CD4-positive, alpha-beta memory T cell (primary cell): ENCODE data around the gene PLGRKT. TPM values are rescaled to one million over a fixed set of nuclear protein-coding genes. Genes with fewer than 3 reads are reported as not detected.

ENCODE experiments used
- CTCF ChIA-PET: fragments of 350-600 bp; sonication (Branson Sonifier 250); formaldehyde crosslinking; loops from one replicate; lab custom pipeline; 2021; ENCODE audit warnings: inconsistent platforms; ENCODE audit not compliant: partially characterized antibody; lab: Charles Lee
- POLR2A ChIA-PET: fragments of 350-600 bp; sonication (Branson Sonifier 250); formaldehyde crosslinking; loops from one replicate; lab custom pipeline; 2021; ENCODE audit not compliant: partially characterized antibody; lab: Charles Lee
- DNase-seq, 5 donors: peaks; one replicate each; pipeline versions ENCODE4 v3.0.0 to v3.0.0-alpha.2; 2020 to 2022; ENCODE audit warnings: mixed read lengths in 1 of 5
- H3K27ac ChIP-seq: one replicate; pipeline ENCODE4 v1.7.0; 2013; ENCODE audit warnings: low read depth, low read length
- H3K27me3 ChIP-seq: 2 replicates; pipeline ENCODE4 v1.7.0; 2013; ENCODE audit warnings: mild to moderate bottlenecking, low read length, moderate library complexity; ENCODE audit not compliant: insufficient read depth
- H3K36me3 ChIP-seq: 2 replicates; pipeline ENCODE4 v1.7.0; 2013; ENCODE audit warnings: mild to moderate bottlenecking, low read length, moderate library complexity; ENCODE audit not compliant: insufficient read depth
- H3K4me1 ChIP-seq: 2 replicates; pipeline ENCODE4 v1.7.0; 2013; ENCODE audit warnings: mild to moderate bottlenecking, low read length, moderate library complexity; ENCODE audit not compliant: insufficient read depth
- H3K4me3 ChIP-seq, 2 donors: one replicate each; pipeline ENCODE4 v1.7.0; 2013; ENCODE audit warnings: low read length in 2 of 2, mild to moderate bottlenecking in 1 of 2
- H3K9me3 ChIP-seq, 2 donors: one replicate each; pipeline ENCODE4 v1.7.0; 2013; ENCODE audit warnings: low read length in 2 of 2, control low read depth in 1 of 2; ENCODE audit not compliant: control insufficient read depth in 1 of 2
- H3K27ac Mint-ChIP-seq, 7 donors: one replicate each; pipeline ENCODE4 v1.8.0; 2020 to 2021; ENCODE audit warnings: mixed read lengths in 7 of 7, mild to moderate bottlenecking in 6 of 7, inconsistent platforms in 3 of 7, moderate library complexity in 3 of 7
- H3K27me3 Mint-ChIP-seq, 2 donors: one replicate each; pipeline ENCODE4 v1.8.0; 2020 to 2021; ENCODE audit warnings: mixed read lengths in 2 of 2
- H3K36me3 Mint-ChIP-seq, 2 donors: one replicate each; pipeline ENCODE4 v1.8.0; 2020 to 2021; ENCODE audit warnings: mixed read lengths in 2 of 2, inconsistent platforms in 1 of 2, mild to moderate bottlenecking in 1 of 2
- H3K4me1 Mint-ChIP-seq, 4 donors: one replicate each; pipeline ENCODE4 v1.8.0; 2020 to 2021; ENCODE audit warnings: mixed read lengths in 4 of 4, mild to moderate bottlenecking in 1 of 4
- H3K4me3 Mint-ChIP-seq, 8 donors: one replicate each; pipeline ENCODE4 v1.8.0; 2020 to 2021; ENCODE audit warnings: mixed read lengths in 8 of 8, mild to moderate bottlenecking in 7 of 8, moderate library complexity in 6 of 8, inconsistent platforms in 3 of 8
- H3K9me3 Mint-ChIP-seq, 8 donors: one replicate each; pipeline ENCODE4 v1.8.0; 2020 to 2021; ENCODE audit warnings: mixed read lengths in 8 of 8, mild to moderate bottlenecking in 5 of 8, inconsistent platforms in 3 of 8, moderate library complexity in 1 of 8
- intact Hi-C: fragments of 100-400 bp; cut with micrococcal nuclease; formaldehyde crosslinking; loops from one replicate; pipeline ENCODE4 v1.15.1; 2023
- polyA plus RNA-seq, 2 donors: library from polyadenylated mRNA; unstranded; fragments of 300-500 nt; fragmentation: Illumina TruSeq; gene quantifications; one replicate each; pipeline ENCODE4 v1.2.3, GENCODE V29; 2021
- total RNA-seq, 2 experiments: library from RNA; stranded (reverse); gene quantifications; one replicate each; pipeline ENCODE4 v1.2.3, GENCODE V29; 2021

The PLGRKT gene
- total and polyA plus RNA-seq, 4 experiments from 2014 or later: 20.0 to 101 (median 33.0) TPM

GRCh38 chr9:5428794-5429528 is 8.8 kb downstream of the PLGRKT start:
- no peaks in the 10 kb centered on the region for H3K27me3 Mint-ChIP-seq
- Histone ChIP-seq H3K27me3 (no peaks in the 10 kb centered on the region), H3K27ac (no peak overlapping the region), H3K36me3 (no peaks in the 10 kb centered on the region), H3K4me1 (no peaks in the 10 kb centered on the region), H3K9me3 (no peaks in the 10 kb centered on the region), H3K4me3 (no peak overlapping the region)
- no peaks in the 10 kb centered on the region for H3K9me3 Mint-ChIP-seq
- ChIA-PET CTCF (interaction anchor here (0.9 to 8.6 kb wide), 3 partner anchors 171 to 242 kb away, joined by 3 to 186 read pairs (median 4); partner anchors contain the start of gene INSL6), POLR2A (interaction anchor here (1.3 kb wide), 1 partner anchor 9 kb away, joined by 3 read pairs; the partner anchor contains the start of gene PLGRKT)
- no peak for DNase-seq
- peaks cover 3 to 5% (median 4%) of the 10 kb centered on the region in 4 donors for H3K4me1 Mint-ChIP-seq
- peaks cover 20 to 33% of the 10 kb centered on the region in 2 donors for H3K36me3 Mint-ChIP-seq
- intact Hi-C loops: no loop called here
- H3K4me3 Mint-ChIP-seq: no peak overlapping the region
- peak overlapping the region in 5 of 7 donors; percentile 8 to 78 (median 59) for H3K27ac Mint-ChIP-seq

GRCh38 chr9:5428172-5428571 is 9.6 kb downstream of the PLGRKT start:
- no peaks in the 10 kb centered on the region for H3K27me3 Mint-ChIP-seq
- no peaks in the 10 kb centered on the region for H3K36me3 ChIP-seq
- no peaks in the 10 kb centered on the region for H3K27me3 ChIP-seq
- no peaks in the 10 kb centered on the region for H3K9me3 Mint-ChIP-seq
- DNase-seq: no peak
- peaks cover 18 to 33% of the 10 kb centered on the region in 2 donors for H3K36me3 Mint-ChIP-seq
- intact Hi-C loops: no loop called here
- H3K4me1 Mint-ChIP-seq: peaks cover 3 to 5% (median 4%) of the 10 kb centered on the region in 4 donors
- H3K27ac ChIP-seq: no peak overlapping the region
- peak overlapping the region in 2 of 7 donors; percentile 58 to 59 for H3K27ac Mint-ChIP-seq
- ChIA-PET POLR2A (interaction anchor here (1.3 kb wide), 1 partner anchor 10 kb away, joined by 3 read pairs; the partner anchor contains the start of gene PLGRKT), CTCF (interaction anchor here (1.3 to 8.6 kb wide), 2 partner anchors 173 to 241 kb away, joined by 4 to 186 read pairs; partner anchors contain the start of gene INSL6)
- no peak overlapping the region for H3K4me3 ChIP-seq
- no peak overlapping the region for H3K4me3 Mint-ChIP-seq
- no peaks in the 10 kb centered on the region for H3K4me1 ChIP-seq
- no peaks in the 10 kb centered on the region for H3K9me3 ChIP-seq

- Histone ChIP-seq H3K4me1 (no peaks in the 10 kb centered on the region), H3K27me3 (no peaks in the 10 kb centered on the region), H3K36me3 (no peaks in the 10 kb centered on the region), H3K27ac (no peak overlapping the region), H3K9me3 (no peaks in the 10 kb centered on the region), H3K4me3 (no peak overlapping the region)
- peak overlapping the region in 3 of 7 donors; percentile 30 to 40 (median 37) for H3K27ac Mint-ChIP-seq
- peaks cover 12 to 28% of the 10 kb centered on the region in 2 donors for H3K36me3 Mint-ChIP-seq
- intact Hi-C loops: no loop called here
- H3K4me1 Mint-ChIP-seq: peaks cover 3 to 5% (median 4%) of the 10 kb centered on the region in 4 donors
- CTCF ChIA-PET: interaction anchor here (1.0 to 8.6 kb wide), 6 partner anchors 8 to 240 kb away, joined by 3 to 186 read pairs (median 8); partner anchors contain the start of genes CD274, INSL6 and PLGRKT
- H3K4me3 Mint-ChIP-seq: no peak overlapping the region
- DNase-seq: no peak
- H3K9me3 Mint-ChIP-seq: no peaks in the 10 kb centered on the region
- POLR2A ChIA-PET: interaction anchor here (0.7 to 1.5 kb wide), 2 partner anchors 236 to 241 kb away, joined by 3 to 6 read pairs; partner anchors contain the start of gene INSL6
- H3K27me3 Mint-ChIP-seq: no peaks in the 10 kb centered on the region
Observed at GRCh38 chr9:5427005-5427404, 10.7 kb downstream of the PLGRKT start.

DNA sequence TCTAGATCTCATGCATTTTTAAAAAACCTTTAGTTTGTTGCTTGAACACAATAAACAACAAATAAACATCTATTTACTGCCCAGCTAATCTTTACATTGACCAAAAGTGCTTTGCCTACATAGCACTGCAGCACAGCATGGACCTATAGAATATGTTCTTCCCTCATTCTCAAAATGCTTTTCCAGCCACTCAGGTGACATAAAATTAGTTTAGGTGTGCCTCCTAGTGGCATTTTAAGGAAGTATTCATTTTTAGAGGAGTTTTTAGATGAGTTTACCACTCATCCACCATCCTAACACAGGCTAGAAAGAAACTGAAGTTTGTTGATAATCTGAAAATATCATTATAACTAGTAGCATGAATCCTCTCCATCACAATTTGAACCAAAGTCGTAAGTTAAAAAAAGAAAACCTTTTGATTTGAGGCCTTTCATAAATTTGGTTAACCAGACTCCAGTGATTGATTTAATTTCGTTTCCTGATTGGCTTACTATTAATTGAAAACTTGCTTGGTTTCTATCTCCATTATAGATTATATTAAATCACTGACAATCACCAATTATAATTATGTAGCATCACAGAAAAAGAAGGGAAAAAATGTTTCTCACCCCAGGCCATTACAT is 12.6 kb downstream of the PLGRKT start:
- intact Hi-C loops: loop anchor here (1.0 kb wide), 5 partner anchors 12 to 663 kb away; partner anchors contain the start of gene PLGRKT
- peak in 4 of 5 donors; percentile 48 to 53 (median 50) for DNase-seq
- H3K4me3 ChIP-seq: no peak overlapping the region
- Mint-ChIP-seq H3K4me1 (peaks cover 3 to 12% (median 6%) of the 10 kb centered on the region in 4 donors), H3K4me3 (no peak overlapping the region), H3K27me3 (no peaks in the 10 kb centered on the region), H3K9me3 (no peaks in the 10 kb centered on the region), H3K27ac (peak overlapping the region in 1 of 7 donors; percentile 56), H3K36me3 (peaks cover 10 to 12% of the 10 kb centered on the region in 2 donors)
- H3K9me3 ChIP-seq: no peaks in the 10 kb centered on the region
- CTCF ChIA-PET: interaction anchor here (0.7 to 8.6 kb wide), 27 partner anchors 9 to 666 kb away, joined by 3 to 186 read pairs (median 4); partner anchors contain the start of genes INSL6, PLGRKT and RLN2
- H3K27ac ChIP-seq: no peak overlapping the region
- POLR2A ChIA-PET: interaction anchor here (0.8 kb wide), 1 partner anchor 25 kb away, joined by 3 read pairs; the partner anchor contains the start of gene CD274
- no peaks in the 10 kb centered on the region for H3K4me1 ChIP-seq
- H3K36me3 ChIP-seq: no peaks in the 10 kb centered on the region
- H3K27me3 ChIP-seq: no peaks in the 10 kb centered on the region

DNA sequence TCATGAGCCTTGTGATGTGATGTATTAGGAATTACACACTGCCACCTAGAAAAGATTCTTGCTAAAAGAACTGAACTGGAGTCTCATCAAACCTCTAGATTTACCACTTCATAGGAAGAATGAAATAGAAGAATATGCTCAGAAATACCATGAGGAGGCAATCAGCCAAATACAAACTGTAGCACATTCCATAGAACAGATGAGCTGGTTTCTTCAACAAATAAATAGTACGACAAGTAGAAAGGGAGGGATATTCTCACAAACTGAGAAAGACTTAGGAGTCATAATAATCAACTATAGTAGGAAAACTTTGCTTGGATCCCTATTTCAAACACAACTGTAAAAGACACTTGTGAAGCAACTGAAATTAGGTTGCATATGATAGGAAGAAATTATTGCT is 15.4 kb downstream of the PLGRKT start:
- Histone ChIP-seq H3K27me3 (no peaks in the 10 kb centered on the region), H3K9me3 (no peaks in the 10 kb centered on the region), H3K27ac (no peak overlapping the region), H3K36me3 (no peaks in the 10 kb centered on the region), H3K4me1 (no peaks in the 10 kb centered on the region), H3K4me3 (no peak overlapping the region)
- no peak overlapping the region for H3K4me3 Mint-ChIP-seq
- no peak for DNase-seq
- peaks cover 0 to 21% (median 6%) of the 10 kb centered on the region in 4 donors for H3K4me1 Mint-ChIP-seq
- no peaks in the 10 kb centered on the region for H3K27me3 Mint-ChIP-seq
- peaks cover 21 to 31% of the 10 kb centered on the region in 2 donors for H3K36me3 Mint-ChIP-seq
- POLR2A ChIA-PET: interaction anchor here (1.0 kb wide), 1 partner anchor 760 kb away, joined by 3 read pairs; the partner anchor contains the start of gene PLPP6
- CTCF ChIA-PET: interaction anchor here (8.6 kb wide), 1 partner anchor 235 kb away, joined by 186 read pairs; the partner anchor contains the start of gene INSL6
- intact Hi-C loops: no loop called here
- H3K27ac Mint-ChIP-seq: no peak overlapping the region
- no peaks in the 10 kb centered on the region for H3K9me3 Mint-ChIP-seq

GRCh38 chr9:5421163-5421562 is 16.6 kb downstream of the PLGRKT start:
- no peak for DNase-seq
- no peaks in the 10 kb centered on the region for H3K36me3 ChIP-seq
- H3K4me3 ChIP-seq: no peak overlapping the region
- H3K27ac ChIP-seq: no peak overlapping the region
- intact Hi-C loops: no loop called here
- CTCF ChIA-PET: no interaction called here
- H3K36me3 Mint-ChIP-seq: peaks cover 20 to 34% of the 10 kb centered on the region in 2 donors
- H3K4me3 Mint-ChIP-seq: no peak overlapping the region
- H3K27me3 Mint-ChIP-seq: no peaks in the 10 kb centered on the region
- peaks cover 0 to 21% (median 6%) of the 10 kb centered on the region in 4 donors for H3K4me1 Mint-ChIP-seq
- H3K9me3 ChIP-seq: no peaks in the 10 kb centered on the region
- POLR2A ChIA-PET: no interaction called here
- peak overlapping the region in 1 of 7 donors; percentile 36 for H3K27ac Mint-ChIP-seq
- no peaks in the 10 kb centered on the region for H3K27me3 ChIP-seq
- no peaks in the 10 kb centered on the region for H3K4me1 ChIP-seq
- no peaks in the 10 kb centered on the region for H3K9me3 Mint-ChIP-seq
